Colonic mucosa (tissue), 4 donors: ENCODE data around the gene FASLG. TPM values are rescaled to one million over a fixed set of nuclear protein-coding genes. Genes with fewer than 3 reads are reported as not detected.

Experiments
- DNase-seq: peaks from one replicate; pipeline ENCODE4 v3.0.0-alpha.2; 2020
- H3K27ac ChIP-seq: fragments of 200-600 bp; one replicate; pipeline ENCODE4 v1.8.0; 2021
- H3K27me3 ChIP-seq: fragments of 200-600 bp; one replicate; pipeline ENCODE4 v1.8.0; 2021
- H3K36me3 ChIP-seq: fragments of 200-600 bp; one replicate; pipeline ENCODE4 v1.8.0; 2021
- H3K4me1 ChIP-seq: fragments of 200-600 bp; one replicate; pipeline ENCODE4 v1.8.0; 2021; ENCODE audit warnings: mild to moderate bottlenecking
- H3K4me3 ChIP-seq: fragments of 200-600 bp; one replicate; pipeline ENCODE4 v1.8.0; 2021
- H3K9ac ChIP-seq, 2 donors: one replicate each; pipeline ENCODE4 v1.7.0; 2013; ENCODE audit warnings: control low read depth in 2 of 2, low read depth in 2 of 2, low read length in 2 of 2
- H3K9me3 ChIP-seq: fragments of 200-600 bp; one replicate; pipeline ENCODE4 v1.8.0; 2021
- CTCF ChIP-seq: fragments of 200-600 bp; IDR thresholded peaks from one replicate; pipeline ENCODE4 v1.8.0; 2022; ENCODE audit warnings: antibody characterized with exemption, mild to moderate bottlenecking
- intact Hi-C: fragments of 100-400 bp; cut with DNase I; formaldehyde crosslinking; loops from one replicate; pipeline ENCODE4 v1.14.1; 2022
- total RNA-seq, 2 donors: library from RNA; stranded (reverse); fragmentation: NEBNext Ultra II Directional in 1 of 2; extraction: Animal tissue kit (Norgen Biotek cat#: 25700) in 1 of 2; gene quantifications; one replicate each; pipeline ENCODE4 v1.2.1, GENCODE V29; 2021
- donor health status: healthy.
- donor health status: DM: no; HTN: no; CAD: no.
- donor health status: DM: no; HTN: no; CAD: no.

Gene FASLG
- total RNA-seq, 2 donors from 2014 or later: 0.24 to 0.30 TPM

GRCh38 chr1:172642970-172643369, 15.9 kb upstream of the FASLG start:
- no peak for TF ChIP-seq CTCF
- Histone ChIP-seq H3K36me3 (no peaks in the 10 kb centered on the region), H3K27ac (no peak overlapping the region), H3K9me3 (no peaks in the 10 kb centered on the region), H3K4me3 (no peak overlapping the region), H3K27me3 (no peaks in the 10 kb centered on the region), H3K4me1 (no peaks in the 10 kb centered on the region), H3K9ac (no peak overlapping the region)
- intact Hi-C loops: no loop called here
- DNase-seq: peak; percentile 32

- intact Hi-C loops: no loop called here
- Histone ChIP-seq H3K27ac (no peak overlapping the region), H3K36me3 (no peaks in the 10 kb centered on the region), H3K9ac (no peak overlapping the region), H3K27me3 (no peaks in the 10 kb centered on the region), H3K9me3 (no peaks in the 10 kb centered on the region), H3K4me3 (no peak overlapping the region), H3K4me1 (no peaks in the 10 kb centered on the region)
- no peak for DNase-seq
- no peak for TF ChIP-seq CTCF
These were observed 12.2 kb upstream of the FASLG start for GRCh38 chr1:172646653-172647052.

- intact Hi-C loops: no loop called here
- no peaks in the 10 kb centered on the region for H3K9me3 ChIP-seq
- H3K4me1 ChIP-seq: no peaks in the 10 kb centered on the region
- H3K9ac ChIP-seq: no peak overlapping the region
- no peak for TF ChIP-seq CTCF
- no peak overlapping the region for H3K27ac ChIP-seq
- DNase-seq: no peak
- H3K27me3 ChIP-seq: no peaks in the 10 kb centered on the region
- no peak overlapping the region for H3K4me3 ChIP-seq
- H3K36me3 ChIP-seq: no peaks in the 10 kb centered on the region
These were observed 11.8 kb upstream of the FASLG start for GRCh38 chr1:172647110-172647564.

GRCh38 chr1:172647987-172648386, 10.9 kb upstream of the FASLG start:
- intact Hi-C loops: no loop called here
- Histone ChIP-seq H3K27ac (no peak overlapping the region), H3K4me1 (no peaks in the 10 kb centered on the region), H3K4me3 (no peak overlapping the region), H3K27me3 (no peaks in the 10 kb centered on the region), H3K9me3 (no peaks in the 10 kb centered on the region), H3K36me3 (no peaks in the 10 kb centered on the region), H3K9ac (no peak overlapping the region)
- no peak for DNase-seq
- no peak for TF ChIP-seq CTCF

GRCh38 chr1:172650474-172651193, 8.3 kb upstream of the FASLG start:
- intact Hi-C loops: no loop called here

More at GRCh38 chr1:172650474-172651193, 8.3 kb upstream of the FASLG start:
- Histone ChIP-seq H3K9ac (no peak overlapping the region), H3K4me1 (no peaks in the 10 kb centered on the region), H3K36me3 (no peaks in the 10 kb centered on the region), H3K4me3 (no peak overlapping the region), H3K9me3 (no peaks in the 10 kb centered on the region), H3K27me3 (no peaks in the 10 kb centered on the region), H3K27ac (no peak overlapping the region)
- TF ChIP-seq CTCF: no peak
- no peak for DNase-seq
